Stimulated activated CD8-positive, alpha-beta memory T cell treated with anti-CD3 and anti-CD28 coated beads, Interleukin-15, amount 100 ng/mL, for 48 hours (primary cell): ENCODE data around the gene NDUFAF5.
A peak's percentile ranks its signal among the peaks of the same experiment; 100 is the strongest.

Source experiments
- DNase-seq, 2 donors: peaks; one replicate each; pipeline ENCODE4 v3.0.0-alpha.2; 2020; ENCODE audit warnings: low read depth in 2 of 2

The NDUFAF5 gene

GRCh38 chr20:13777171-13777601, 7.6 kb upstream of the NDUFAF5 start:
- DNase-seq = no peak

- no peak for DNase-seq
Measured at GRCh38 chr20:13778827-13779226, 6.0 kb upstream of the NDUFAF5 start.

DNA sequence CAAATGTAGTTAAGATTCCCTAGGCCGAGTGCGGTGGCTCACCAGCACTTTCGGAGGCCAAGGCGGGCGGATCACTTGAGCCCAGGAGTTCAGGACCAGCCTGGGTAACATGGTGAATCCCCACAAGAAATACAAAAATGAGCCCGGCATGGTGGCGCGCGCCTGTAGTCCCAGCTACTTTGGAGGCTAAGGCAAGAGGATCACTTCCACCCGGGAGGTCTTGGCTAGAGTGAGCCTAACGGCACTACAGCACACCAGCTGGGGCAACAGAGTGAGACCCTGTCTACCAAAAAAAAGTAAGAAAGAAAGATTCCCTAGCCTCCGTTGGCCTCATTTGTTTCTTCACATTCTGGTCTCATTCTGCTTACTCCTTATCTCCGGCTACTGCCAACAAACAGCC, 1.3 kb upstream of the NDUFAF5 start:
- DNase-seq = no peak

DNA sequence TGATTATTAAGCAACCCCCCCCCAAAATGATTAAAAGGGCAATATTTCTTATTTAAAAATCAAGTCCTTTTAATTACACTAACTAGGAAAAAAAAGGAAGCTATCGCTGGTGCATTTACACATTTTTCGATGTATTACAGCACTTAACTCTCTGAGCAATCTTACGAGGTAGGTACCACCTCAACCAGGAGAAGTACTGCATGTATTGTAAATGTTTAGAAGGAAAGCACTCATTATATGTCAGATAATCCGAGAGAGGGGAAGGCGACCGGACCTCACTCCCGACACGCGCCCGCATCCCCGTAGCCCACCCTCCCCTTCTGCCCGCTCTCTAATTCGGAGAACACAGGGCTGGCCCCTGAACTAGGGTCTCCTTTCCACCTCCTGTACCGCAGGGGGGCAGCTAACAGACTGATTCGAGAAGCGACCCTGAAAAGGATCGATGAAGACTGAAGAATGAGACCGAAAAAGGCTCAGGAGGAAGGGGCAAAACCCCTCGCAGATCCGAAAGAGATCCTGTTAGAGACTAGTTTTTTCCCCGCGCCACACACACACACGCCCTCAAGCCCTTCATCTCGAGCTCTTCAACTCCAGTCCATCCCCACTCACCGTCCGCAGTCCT, 446 bp upstream of the NDUFAF5 start:
- DNase-seq = no peak

DNA sequence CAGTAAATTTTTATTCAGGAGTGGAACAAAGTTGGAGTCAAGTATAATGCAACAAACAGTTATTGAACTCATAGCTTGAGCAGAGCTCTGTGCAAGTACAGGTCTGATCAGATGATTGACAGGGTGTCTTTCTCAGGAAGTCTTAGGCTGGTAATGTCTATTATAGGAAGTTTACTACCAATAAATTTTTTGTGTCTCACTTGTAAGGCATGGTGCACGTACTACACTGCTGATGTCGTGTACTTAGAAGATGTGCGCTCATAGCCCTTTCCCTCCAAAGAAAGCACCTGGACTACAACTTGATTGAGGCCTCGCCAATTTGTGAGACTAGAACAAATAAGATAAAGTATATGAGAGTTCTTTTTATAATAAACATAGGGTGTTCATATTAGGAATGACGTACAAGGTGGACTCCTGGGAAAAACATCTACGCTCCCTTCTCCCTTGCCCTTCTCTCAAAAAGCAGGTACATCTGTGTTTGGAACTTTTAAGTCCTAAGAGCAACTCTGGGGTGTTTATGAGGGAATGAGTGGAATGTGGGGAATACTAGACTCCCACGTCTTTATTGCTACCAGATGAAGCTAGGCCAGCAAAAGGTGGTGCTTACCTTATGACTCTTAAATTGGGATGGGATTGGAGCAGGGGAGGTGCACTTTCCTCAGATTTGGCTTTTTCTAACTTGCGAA, 1.5 kb downstream of the NDUFAF5 start:
- no peak for DNase-seq

GRCh38 chr20:13788167-13788834, 3.5 kb downstream of the NDUFAF5 start:
- DNase-seq = peak in 1 of 2 donors; percentile 8

DNA sequence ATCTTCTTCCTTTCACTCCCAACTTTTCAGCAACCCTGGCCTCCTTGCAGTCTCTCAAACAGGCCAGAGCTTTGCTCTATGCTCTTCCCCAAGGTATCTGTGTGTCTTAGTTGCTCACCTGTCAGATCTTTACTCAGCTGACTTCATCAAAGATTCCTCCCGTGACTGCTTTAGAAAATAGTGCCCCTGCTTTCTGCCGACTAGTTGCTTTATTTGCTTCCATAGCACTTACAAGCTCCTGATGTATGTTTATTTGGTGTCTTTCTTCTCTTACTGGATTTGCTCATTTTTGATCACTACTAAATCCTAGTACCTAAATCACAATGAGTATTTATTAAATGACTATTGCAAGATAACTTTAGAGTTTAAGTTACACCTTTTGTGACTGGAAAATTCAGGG, 5.9 kb downstream of the NDUFAF5 start:
- no peak for DNase-seq

DNA sequence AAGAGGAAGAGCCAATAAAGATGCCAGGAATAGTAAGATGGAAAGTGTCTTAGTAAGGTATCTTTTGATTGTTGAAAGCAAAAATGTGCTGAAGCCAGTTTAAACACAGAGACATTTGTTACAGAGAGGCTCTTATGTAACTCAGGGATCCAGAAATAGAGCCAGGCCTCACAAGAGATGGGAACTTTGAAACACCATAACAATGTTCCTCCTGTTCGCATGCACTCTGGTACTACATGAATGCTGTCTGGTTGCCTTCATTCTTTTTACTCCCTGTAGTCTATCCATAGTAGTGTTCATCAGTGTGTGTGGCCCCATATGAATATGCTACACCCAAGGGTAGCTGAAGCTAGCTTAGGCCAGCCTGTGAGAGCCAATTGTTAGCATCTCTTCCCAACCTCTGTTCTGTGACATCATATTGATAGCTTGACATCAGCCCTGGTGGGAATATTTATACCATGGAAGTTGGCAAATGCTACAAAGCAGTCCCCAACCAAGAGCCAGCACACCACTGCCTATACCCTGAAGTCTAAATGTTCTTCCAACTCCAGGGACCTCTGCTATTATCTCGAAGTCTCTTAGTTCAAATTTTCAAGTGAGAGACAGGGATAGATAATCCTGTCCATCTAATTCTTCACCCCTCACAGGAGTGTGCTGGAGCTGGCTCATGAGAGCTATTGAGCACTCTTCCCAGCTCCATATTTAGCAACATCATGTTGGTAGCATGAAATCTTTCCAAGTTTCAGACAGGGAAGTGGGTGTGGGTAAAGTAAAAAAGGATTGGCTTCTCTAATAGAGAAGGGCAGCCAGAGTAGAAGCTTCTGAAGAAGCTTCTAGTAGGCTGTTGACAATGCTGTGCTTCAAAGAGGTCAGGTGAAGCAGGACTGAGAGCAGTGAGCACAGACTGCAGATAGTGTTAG, 7.0 kb downstream of the NDUFAF5 start:
- DNase-seq = no peak

DNA sequence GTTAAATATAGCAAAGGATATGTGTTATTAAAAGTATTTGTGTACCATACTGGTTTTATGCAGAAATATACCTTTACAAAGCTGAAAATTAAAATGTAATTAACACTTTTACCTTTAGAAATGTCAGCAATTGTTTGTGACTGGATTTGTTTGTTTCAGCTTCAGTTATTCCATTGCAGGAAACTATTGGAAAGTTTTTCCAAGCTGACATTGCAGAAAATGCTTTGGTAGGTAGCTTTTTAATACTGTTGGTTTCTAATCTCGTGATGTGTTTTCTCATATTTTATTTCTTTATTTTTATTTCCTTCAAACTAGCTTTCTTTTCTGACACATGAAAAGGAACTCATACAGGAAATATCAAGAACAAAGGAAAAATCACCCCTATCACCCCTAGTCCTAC, 8.2 kb downstream of the NDUFAF5 start:
- no peak for DNase-seq

DNA sequence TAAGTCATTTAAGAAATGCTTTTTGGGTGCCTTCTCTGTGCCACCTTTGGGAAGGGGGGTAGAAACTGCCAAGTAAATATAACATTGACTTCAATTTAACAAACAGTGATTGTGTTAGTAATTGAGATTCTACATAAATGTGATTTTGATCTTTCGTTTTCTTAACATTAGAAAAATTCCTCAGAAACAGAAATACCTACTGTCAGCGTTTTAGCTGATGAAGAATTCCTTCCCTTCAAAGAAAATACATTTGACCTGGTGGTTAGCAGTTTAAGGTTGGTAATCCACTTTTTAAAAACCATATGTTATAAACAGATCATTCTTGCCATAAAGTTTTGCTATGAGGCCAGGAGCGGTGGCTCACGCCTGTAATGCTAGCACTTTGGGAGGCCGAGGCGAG, 9.8 kb downstream of the NDUFAF5 start:
- no peak for DNase-seq

DNA sequence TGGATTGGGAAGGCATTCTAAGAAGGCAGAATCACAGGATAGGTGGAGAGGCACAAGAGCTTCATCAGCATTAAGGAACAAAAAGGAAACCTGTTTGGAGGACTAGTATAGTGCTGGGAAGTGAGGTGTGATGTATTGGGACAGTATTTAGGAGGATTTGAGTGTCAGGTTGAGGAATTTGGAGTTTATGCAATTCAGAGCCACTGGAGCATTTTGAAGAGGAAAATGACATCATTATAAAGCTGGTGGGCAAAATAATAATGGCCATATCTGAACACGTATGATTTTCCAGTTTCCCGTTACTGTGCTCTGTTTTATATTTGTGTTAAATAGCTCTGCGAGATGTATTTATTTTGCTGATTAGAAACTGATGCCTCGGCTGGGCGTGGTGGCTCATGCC, 14.2 kb downstream of the NDUFAF5 start:
- DNase-seq = no peak

GRCh38 chr20:13799974-13800373, 15.1 kb downstream of the NDUFAF5 start:
- no peak for DNase-seq

- DNase-seq = no peak
Measured at GRCh38 chr20:13800728-13801134, 15.9 kb downstream of the NDUFAF5 start.

GRCh38 chr20:13809373-13809772, 24.5 kb downstream of the NDUFAF5 start:
- DNase-seq = no peak

DNA sequence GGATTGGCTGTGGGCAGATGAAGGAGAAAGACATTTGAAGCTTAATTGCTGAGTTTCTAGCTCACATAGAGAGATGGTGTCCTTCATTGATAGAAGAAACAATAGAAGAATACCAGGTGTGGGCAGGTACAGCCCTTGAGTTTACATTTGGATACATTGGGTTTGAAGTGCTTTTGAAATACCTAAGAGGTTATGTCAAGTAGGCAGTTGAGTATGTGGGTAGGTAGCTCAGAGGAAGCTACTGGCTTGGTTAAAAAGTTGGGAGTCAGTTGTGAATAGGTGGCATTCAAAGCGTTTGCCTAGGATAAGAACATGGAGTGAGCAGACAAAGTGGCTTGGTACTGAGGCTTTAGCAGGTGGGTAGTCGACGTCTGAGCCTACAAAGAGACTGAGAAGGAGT, 25.0 kb downstream of the NDUFAF5 start:
- no peak for DNase-seq

DNA sequence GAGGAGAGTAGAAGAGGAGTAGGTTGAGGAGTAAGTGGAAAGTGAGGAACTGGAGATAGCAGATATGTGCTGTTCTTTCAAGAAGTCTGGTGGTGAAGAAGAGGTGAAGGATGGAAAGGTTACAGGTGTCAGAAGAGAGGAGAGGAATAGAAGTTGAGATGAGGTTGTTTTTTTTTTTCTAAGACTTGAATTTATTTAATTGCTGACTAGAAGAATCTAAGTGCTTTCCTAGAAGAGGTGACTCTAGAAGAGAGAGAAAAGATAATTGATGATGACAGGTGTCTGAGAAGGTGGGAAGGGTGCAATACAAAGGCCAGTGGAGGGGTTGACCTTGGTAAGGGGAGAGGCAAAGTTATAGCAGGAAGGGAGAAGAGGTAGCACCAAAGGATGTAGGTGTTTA, 25.6 kb downstream of the NDUFAF5 start:
- no peak for DNase-seq

GRCh38 chr20:13813910-13814309, 29.1 kb downstream of the NDUFAF5 start:
- no peak for DNase-seq

GRCh38 chr20:13814672-13815071, 29.8 kb downstream of the NDUFAF5 start:
- DNase-seq = no peak

DNA sequence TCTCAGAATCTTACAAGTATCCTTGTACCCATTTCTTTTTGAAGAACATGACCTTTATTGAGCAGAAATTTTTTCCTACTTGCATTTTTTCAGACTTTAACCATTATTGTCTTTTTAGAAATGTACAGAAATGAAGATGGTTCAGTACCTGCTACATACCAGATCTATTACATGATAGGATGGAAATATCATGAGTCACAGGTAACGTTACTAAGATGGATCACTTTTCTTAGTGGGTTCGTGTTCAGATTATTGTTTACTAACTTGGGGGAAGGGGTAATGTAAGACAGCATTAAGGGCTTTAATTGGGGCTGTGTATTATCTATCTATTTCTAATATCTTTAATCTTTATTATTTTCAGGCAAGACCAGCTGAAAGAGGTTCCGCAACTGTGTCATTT, 31.9 kb downstream of the NDUFAF5 start:
- no peak for DNase-seq

DNA sequence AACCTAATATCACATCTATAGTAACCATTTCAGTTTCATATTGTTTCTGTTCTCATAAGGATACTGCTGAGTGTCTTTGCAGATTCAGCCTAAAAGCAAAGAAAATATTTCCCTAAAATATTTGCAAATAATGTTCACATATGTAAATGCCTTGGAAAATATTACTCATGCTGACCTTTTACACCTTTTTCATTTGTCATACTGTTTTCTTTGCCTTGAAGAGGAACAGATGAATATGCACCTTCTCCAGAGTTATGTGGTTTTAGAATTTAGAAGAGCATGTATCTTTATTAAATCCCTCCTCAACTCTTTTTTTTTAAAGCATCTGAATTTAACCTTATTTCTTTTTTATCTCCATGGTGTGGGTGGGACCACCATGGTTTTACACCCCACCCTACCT, 32.5 kb downstream of the NDUFAF5 start:
- DNase-seq = no peak

GRCh38 chr20:13819885-13820645, 35.2 kb downstream of the NDUFAF5 start:
- DNase-seq = no peak
